ENCODE measurements around the gene NPPA.
"Not testable (repeated sequence)": the region's sequence is repeated elsewhere in the genome, so short reads cannot be mapped to it uniquely, and the experiment has no call there.

Gene NPPA

GRCh38 chr1:11805422-11806306 lies 41.9 kb downstream of the NPPA start, which contains the start of the genes CLCN6 and MTHFR:
Gene CLCN6, plus strand, starts transcription at chr1:11806191. Its CDS starts 72 bp downstream, at chr1:11806263.
Gene MTHFR, minus strand, starts transcription at chr1:11805964. Its CDS starts 2,848 bp downstream, at chr1:11803116.
- Mint-ChIP-seq H3K36me3 (ENCODE audit: low read depth) (peaks cover 28% of the 10 kb centered on the region), H3K4me3 (peak within 1 kb of the TSS; percentile 93 to 97 (median 93)), H3K27ac (peak within 1 kb of the TSS; percentile 83 to 94 (median 91)), H3K9me3 (no peaks in the 10 kb centered on the region), H3K4me1 (peaks cover 56% of the 10 kb centered on the region), H3K27me3 (ENCODE audit: low read depth) (no peaks in the 10 kb centered on the region)
- TF ChIP-seq CTCF (IDR thresholded peaks at IDR 0.05; ENCODE audit: unreplicated experiment in 3 of 3) = no peak

GRCh38 chr1:11804666-11805421 lies 42.7 kb downstream of the NPPA start:
- Mint-ChIP-seq H3K27ac (peak overlapping the region; percentile 83 to 94 (median 91)), H3K27me3 (ENCODE audit: low read depth) (no peaks in the 10 kb centered on the region), H3K36me3 (ENCODE audit: low read depth) (peaks cover 31% of the 10 kb centered on the region), H3K9me3 (no peaks in the 10 kb centered on the region), H3K4me3 (peak overlapping the region; percentile 93 to 97 (median 93)), H3K4me1 (peaks cover 56% of the 10 kb centered on the region)
- TF ChIP-seq CTCF (IDR thresholded peaks at IDR 0.05; ENCODE audit: unreplicated experiment in 3 of 3) = no peak

- H3K9me3 Mint-ChIP-seq; H3K27me3 Mint-ChIP-seq (ENCODE audit: low read depth): not testable (repeated sequence)
- Mint-ChIP-seq H3K4me3 (peak overlapping the region; percentile 93 to 97 (median 93)), H3K36me3 (ENCODE audit: low read depth) (peaks cover 25% of the 10 kb centered on the region), H3K27ac (peak overlapping the region; percentile 91 to 96 (median 96)), H3K4me1 (peaks cover 56% of the 10 kb centered on the region)
These were observed 43.5 kb downstream of the NPPA start for GRCh38 chr1:11803924-11804665.

- no peaks in the 10 kb centered on the region for H3K9me3 Mint-ChIP-seq
- peaks cover 23% of the 10 kb centered on the region for H3K36me3 Mint-ChIP-seq (ENCODE audit: low read depth)
- H3K27ac Mint-ChIP-seq = peak overlapping the region; percentile 91 to 96 (median 96)
- H3K4me3 Mint-ChIP-seq = peak overlapping the region; percentile 93 to 97 (median 93)
- H3K4me1 Mint-ChIP-seq = peaks cover 51% of the 10 kb centered on the region
- H3K27me3 Mint-ChIP-seq (ENCODE audit: low read depth) = no peaks in the 10 kb centered on the region
- TF ChIP-seq CTCF (IDR thresholded peaks at IDR 0.05; ENCODE audit: unreplicated experiment in 3 of 3) = no peak
These were observed 44.4 kb downstream of the NPPA start for GRCh38 chr1:11802973-11803885.

GRCh38 chr1:11802616-11802972 lies 45.0 kb downstream of the NPPA start:
- no peaks in the 10 kb centered on the region for H3K27me3 Mint-ChIP-seq (ENCODE audit: low read depth)
- H3K9me3 Mint-ChIP-seq = no peaks in the 10 kb centered on the region
- TF ChIP-seq CTCF (IDR thresholded peaks at IDR 0.05; ENCODE audit: unreplicated experiment in 3 of 3) = no peak
- H3K4me3 Mint-ChIP-seq = peak overlapping the region; percentile 93 to 97 (median 93)
- peak overlapping the region; percentile 91 to 96 (median 96) for H3K27ac Mint-ChIP-seq
- H3K4me1 Mint-ChIP-seq = peaks cover 48% of the 10 kb centered on the region
- peaks cover 20% of the 10 kb centered on the region for H3K36me3 Mint-ChIP-seq (ENCODE audit: low read depth)
